HL-60 (cell line): ENCODE data around the gene MGAT4B.

ENCODE experiments used
- POLR2AphosphoS5 ChIP-seq: IDR thresholded peaks from 2 replicates; pipeline ENCODE4 v1.6.1; 2012; ENCODE audit warnings: low read depth
- SPI1 ChIP-seq: IDR thresholded peaks from 2 replicates; pipeline ENCODE4 v1.6.1; 2012; ENCODE audit warnings: low read depth, mild to moderate bottlenecking, borderline replicate concordance
- TF ChIP-seq, protein P1 (sequence below): IDR thresholded peaks from one replicate; pipeline ENCODE4 v1.5.1; 2011; ENCODE audit warnings: low read length, control low read depth, inconsistent platforms; ENCODE audit not compliant: insufficient read depth
- TF ChIP-seq, protein P2 (sequence below): IDR thresholded peaks from 2 replicates; pipeline ENCODE4 v1.6.1; 2012; ENCODE audit warnings: low read depth; ENCODE audit not compliant: insufficient replicate concordance

- no peak for TF ChIP-seq POLR2AphosphoS5
- TF ChIP-seq, protein P1, sequence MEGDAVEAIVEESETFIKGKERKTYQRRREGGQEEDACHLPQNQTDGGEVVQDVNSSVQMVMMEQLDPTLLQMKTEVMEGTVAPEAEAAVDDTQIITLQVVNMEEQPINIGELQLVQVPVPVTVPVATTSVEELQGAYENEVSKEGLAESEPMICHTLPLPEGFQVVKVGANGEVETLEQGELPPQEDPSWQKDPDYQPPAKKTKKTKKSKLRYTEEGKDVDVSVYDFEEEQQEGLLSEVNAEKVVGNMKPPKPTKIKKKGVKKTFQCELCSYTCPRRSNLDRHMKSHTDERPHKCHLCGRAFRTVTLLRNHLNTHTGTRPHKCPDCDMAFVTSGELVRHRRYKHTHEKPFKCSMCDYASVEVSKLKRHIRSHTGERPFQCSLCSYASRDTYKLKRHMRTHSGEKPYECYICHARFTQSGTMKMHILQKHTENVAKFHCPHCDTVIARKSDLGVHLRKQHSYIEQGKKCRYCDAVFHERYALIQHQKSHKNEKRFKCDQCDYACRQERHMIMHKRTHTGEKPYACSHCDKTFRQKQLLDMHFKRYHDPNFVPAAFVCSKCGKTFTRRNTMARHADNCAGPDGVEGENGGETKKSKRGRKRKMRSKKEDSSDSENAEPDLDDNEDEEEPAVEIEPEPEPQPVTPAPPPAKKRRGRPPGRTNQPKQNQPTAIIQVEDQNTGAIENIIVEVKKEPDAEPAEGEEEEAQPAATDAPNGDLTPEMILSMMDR = no peak
- no peak for TF ChIP-seq SPI1
- TF ChIP-seq, protein P2, sequence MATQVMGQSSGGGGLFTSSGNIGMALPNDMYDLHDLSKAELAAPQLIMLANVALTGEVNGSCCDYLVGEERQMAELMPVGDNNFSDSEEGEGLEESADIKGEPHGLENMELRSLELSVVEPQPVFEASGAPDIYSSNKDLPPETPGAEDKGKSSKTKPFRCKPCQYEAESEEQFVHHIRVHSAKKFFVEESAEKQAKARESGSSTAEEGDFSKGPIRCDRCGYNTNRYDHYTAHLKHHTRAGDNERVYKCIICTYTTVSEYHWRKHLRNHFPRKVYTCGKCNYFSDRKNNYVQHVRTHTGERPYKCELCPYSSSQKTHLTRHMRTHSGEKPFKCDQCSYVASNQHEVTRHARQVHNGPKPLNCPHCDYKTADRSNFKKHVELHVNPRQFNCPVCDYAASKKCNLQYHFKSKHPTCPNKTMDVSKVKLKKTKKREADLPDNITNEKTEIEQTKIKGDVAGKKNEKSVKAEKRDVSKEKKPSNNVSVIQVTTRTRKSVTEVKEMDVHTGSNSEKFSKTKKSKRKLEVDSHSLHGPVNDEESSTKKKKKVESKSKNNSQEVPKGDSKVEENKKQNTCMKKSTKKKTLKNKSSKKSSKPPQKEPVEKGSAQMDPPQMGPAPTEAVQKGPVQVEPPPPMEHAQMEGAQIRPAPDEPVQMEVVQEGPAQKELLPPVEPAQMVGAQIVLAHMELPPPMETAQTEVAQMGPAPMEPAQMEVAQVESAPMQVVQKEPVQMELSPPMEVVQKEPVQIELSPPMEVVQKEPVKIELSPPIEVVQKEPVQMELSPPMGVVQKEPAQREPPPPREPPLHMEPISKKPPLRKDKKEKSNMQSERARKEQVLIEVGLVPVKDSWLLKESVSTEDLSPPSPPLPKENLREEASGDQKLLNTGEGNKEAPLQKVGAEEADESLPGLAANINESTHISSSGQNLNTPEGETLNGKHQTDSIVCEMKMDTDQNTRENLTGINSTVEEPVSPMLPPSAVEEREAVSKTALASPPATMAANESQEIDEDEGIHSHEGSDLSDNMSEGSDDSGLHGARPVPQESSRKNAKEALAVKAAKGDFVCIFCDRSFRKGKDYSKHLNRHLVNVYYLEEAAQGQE = no peak
Observed at GRCh38 chr5:179762781-179763176, 43.9 kb downstream of the MGAT4B start.
